COLO829 (cell line): ENCODE results near the gene ATRAID.

ENCODE experiments used
- DNase-seq: peaks from one replicate; pipeline ENCODE4 v3.0.0; 2012; ENCODE audit warnings: low spot score

The ATRAID gene

DNA sequence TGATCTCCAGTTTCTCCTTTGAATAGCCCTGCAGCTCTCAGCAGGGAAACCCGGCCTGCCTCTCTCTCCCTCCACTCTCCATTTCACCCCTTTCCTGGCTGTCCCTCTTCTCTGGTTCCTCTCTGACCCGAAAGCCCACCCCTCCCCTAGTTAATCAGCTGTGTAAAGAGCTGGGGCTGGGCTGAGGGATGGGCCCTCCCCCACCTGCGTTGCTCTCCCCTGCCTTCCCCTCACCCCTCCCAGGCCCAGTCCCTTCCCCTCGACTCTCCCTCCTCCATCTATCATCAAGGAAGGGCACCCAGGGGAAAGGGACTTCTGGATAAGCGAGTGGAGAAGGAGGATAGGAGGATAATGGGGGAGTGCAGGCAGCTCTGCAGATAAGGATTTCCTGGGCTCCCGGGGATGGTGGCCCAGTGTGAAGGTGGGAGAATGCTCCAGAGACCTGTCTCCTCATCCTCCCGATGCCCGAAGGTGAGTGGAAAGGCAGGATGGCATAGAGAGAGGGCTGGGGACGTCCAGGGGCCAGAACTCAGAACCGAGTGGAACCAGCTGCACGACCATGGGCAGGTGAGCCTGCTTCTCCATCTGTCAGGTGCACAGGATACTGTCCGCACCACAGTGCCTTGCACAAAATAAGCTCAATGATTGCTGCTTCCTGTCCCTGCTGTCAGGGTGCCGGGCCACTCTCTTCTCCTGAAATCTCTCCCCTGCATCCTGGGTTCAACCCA, 39.0 kb downstream of the ATRAID start:
- no peak for DNase-seq

DNA sequence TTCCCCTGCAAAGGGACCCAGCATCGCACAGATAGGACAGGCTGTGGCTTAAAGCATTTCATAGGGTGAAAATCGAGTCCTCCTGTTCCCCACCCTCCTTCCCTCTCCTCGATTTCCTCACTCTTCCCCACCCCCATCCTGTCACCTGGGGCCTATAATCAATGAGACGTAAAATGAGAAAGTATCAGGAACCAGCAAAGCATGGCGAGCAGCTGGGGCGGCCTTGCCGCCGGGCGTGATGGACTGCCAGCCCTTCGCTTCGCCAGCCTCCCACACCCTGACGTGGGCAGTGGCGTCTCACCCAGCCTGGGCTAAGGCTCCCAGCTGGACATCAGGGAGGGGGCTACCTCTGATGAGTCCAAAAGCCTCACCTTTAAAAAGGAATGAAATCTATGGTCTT, 39.9 kb downstream of the ATRAID start:
- DNase-seq = no peak

DNA sequence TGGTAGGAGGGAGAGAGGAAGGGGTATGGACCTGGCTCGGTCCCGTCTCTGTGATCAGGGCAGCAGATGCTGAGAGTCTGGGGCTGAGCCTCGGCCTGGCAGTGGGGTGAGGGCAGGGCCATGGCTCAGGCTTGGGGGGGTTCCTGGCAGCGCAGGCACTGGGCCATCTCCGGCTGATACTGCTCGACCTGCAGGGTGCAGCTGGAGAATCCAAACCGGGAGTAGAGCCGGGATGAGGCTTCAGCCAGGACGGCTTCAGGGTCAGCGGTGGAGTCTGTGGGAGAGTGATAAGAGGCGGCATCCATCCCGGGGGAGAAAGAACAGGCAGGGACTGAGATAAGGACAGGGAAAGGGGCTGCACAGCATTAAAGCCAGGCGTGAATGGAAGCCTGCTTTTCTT, 43.3 kb downstream of the ATRAID start:
- DNase-seq = no peak

DNA sequence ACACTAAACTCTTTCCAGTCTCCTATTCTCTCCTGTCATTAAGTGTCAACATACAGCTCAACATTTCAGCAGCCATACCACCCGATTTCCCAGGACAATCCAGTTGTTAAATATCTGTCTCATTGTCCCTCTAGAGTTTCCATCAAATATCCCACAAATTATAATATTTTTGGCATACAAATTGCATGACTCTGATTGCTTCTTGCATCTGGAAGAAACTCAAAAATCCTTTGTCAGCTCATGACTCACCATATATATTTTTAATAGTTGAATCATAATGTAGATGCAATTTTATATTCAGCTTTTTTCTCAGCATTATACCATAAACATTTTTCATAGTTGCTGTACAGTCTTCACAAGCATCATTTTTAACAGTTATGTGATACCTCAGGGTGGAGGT, 43.8 kb downstream of the ATRAID start:
- no peak for DNase-seq

DNA sequence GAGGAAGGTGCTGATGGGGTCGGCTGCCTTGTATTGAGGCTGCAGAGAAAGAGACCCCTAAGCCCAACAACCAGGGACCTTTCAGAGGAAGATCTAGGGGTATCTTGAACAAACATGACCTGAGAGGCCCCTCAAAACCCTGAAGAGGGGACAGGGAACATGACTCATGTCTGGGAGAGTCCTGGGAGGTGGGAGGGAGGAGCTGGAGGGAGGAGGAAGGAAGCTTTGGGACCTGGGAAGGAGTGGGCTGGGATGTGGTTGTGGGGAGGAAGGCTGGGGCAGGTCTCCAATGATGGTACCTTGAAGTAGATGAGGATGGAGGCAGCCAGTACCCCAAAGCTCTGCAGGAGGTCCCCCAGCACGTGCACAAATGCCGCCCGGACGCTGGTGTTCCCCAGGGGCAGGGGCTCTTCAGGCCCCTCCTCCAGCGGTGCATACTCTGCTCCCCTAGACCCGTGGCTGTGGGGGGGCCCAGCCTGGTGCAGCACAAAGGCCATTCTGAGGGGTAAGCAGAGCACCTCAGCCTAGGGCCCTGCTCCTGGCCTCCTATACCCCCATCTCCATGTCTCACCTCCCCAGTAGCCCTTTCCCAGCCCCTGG, 45.1 kb downstream of the ATRAID start:
- DNase-seq = no peak

DNA sequence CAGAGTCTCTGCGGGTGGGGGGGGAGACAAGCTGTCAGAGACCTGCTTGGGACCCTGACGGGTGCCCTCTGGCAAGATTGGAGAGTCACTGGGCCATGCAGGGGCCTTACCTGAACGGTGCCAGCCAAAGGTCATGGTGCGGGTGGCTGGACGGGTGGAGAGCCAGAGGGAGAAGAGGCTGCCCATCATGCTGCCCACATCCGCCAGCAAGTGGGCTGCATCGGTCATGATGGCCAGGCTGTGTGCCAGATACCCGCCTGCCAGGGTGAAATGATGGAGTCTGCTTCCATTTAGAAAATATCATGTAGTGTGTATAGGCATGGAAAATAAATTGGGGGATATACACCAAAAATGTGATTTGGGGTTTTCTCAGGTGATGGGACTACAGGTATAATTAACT, 46.2 kb downstream of the ATRAID start:
- DNase-seq = no peak

DNA sequence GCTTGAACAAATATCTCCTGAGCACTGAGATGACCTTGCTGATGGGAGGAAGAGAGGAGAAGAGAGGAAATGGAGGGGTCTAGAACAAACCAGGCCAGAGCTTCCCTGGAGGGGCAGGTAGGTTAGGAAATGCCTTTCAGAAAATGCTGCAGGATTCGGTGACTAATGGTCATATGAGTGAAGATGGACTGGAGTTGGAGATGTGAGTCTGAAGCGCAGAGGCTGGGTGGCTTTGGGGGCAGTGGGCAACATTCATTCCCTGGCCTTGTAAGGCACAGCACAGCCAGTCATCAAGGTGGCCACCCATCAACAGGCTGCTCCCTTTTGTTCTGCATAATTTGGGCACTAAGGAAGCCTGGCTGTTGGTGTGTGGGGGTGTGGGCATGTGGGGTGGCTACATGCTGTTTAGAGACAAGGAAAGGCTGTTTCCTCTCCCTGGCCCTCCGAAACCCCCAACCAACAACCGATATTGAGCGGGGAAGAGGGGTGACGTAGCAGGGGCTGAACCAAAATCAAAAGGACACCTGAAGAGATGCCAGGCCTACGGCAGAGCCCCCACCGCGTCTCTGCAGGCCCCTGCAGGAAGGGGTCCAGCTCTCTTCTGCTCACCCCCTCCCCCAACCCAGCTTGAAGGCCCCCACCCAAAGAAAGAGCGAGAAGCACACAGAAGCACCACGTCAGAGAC, 49.5 kb downstream of the ATRAID start:
- no peak for DNase-seq

DNA sequence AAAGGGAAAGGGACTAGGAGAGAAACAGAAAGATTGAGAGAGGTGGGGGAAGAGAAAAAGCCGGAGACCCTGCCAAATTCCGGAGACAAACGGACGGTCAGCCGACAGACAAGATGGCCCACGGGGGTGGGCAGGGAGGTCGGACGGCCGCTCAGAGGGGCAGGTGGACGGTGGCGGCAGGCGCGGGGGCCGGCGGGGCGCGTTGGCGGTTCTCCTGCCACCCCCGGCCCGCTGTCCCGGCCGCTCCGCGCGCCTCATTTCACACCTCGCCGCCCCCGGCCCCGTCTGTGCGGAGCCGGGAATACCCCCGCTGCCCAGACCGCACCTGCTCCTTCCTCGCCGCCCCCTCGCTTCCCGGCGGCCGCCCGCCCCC, 50.1 kb downstream of the ATRAID start:
- DNase-seq = no peak

DNA sequence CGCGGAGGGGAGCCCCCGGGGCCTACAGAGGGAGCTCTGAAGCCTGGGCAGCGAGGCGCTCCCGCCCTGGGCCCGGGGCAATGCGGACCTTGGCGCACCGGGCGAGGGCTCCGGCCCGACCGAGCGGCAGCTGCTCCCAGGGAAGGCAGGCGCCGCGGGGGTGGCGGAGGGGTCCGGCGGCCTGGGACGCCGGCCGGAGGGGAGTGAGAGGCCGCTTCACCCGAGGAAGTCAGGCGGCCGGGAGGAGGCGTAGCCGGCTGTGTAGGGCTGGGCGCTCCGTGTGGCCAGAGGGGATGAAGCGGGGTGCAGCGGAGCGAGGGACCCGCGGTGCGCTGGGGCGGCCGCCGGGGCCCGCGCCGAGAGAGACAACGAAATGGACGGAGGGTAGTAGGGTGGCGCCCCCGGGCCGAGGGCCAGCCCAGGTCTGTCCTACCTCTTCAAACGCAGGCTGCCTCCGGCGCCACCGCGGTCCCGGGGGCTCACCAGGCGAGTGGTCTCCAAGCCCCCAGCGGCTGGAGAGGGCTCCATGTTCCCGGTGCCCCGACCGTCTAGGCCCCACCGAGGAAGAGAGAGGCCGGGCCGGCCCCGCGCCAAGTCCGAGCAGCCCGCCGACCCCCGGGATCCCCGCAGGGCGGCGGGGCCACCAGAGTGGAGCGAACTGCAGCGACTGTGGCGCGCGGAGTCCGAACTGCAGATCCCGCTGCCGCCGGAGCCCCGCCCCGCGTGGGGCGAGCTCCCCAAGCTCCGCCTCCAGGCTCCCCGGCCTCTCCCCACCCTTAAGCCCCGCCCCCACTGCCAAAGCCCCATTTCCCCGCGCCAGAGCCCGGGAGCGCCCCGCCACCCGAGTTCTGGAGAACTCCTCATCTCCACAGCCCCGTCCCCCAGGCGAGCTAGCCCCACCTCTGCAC, 50.8 kb downstream of the ATRAID start, which contains the start of gene SLC30A3:
TSS of gene SLC30A3 (minus strand) at position 669 of the 908 bp plus-strand sequence. CDS start at position 528, 141 bp downstream.
- DNase-seq = no peak

DNA sequence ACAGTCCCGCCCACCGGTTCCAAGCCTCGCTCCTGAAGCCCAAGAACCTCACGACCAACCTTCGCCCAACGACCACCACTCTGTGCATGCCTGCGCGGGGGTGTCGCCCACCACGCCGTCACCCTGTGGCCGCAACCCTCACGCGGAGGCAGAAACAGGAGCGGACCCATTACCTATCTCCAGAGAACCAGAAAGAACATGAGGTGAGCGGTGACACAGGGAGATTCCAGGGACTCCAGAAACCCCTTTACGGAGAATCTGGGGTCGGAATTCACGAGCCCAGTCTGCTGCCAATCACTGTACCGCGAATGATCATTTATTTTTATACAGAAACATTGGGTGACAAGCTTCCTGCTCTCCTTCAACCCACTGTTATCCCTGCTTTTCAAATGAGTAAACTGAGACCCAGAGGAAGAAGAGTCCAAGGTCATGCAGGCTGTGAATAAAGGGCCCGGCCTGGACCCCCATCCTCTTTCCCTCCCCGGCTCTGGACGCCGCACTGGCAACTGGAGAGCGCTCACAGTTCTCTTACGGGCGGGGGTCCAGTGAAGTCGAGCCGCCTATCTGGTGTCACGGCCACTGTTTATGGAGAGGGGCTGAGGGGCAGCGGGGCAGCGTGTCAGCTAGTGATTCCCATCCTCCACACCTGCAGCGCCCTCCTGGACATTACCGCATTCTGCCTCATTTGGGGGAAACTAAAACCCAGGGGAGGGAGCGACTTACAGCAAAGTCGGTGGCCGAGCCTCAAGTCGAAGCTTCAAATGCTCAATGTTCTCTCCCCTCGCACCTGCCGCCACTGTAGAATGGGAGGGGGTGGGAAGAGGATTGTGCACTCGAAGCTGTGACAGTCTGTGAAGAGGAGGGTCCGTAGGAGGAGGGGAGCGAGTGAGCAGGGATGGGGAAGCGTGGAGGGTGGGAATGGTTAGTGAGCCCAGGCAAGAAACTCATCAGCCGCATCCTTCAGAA, 51.7 kb downstream of the ATRAID start:
- DNase-seq = no peak

DNA sequence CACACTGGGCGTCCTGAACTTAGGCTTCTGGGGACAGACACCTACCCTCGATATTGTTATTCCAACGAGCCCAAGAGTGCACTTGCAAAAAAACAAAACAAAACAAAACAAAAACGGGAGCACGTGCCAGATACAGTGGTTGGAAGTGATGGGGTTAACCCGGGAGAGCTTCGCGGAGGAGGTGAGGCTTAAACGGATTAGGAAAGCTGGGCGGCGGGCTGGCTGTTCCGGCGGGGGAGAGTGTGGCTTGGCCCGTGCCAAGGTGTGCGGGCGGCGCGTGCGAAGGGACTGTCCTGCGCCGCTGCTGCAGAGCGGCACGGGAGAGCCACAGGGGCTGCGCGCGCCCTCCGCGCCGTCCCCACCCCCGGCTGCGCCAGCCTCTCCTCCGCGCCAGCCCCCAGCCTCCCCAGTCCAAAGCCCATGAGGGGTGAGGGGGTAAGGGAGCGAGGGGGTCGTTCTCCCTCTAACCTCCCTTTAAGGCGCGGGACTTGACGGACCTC, 52.5 kb downstream of the ATRAID start:
- DNase-seq = no peak

DNA sequence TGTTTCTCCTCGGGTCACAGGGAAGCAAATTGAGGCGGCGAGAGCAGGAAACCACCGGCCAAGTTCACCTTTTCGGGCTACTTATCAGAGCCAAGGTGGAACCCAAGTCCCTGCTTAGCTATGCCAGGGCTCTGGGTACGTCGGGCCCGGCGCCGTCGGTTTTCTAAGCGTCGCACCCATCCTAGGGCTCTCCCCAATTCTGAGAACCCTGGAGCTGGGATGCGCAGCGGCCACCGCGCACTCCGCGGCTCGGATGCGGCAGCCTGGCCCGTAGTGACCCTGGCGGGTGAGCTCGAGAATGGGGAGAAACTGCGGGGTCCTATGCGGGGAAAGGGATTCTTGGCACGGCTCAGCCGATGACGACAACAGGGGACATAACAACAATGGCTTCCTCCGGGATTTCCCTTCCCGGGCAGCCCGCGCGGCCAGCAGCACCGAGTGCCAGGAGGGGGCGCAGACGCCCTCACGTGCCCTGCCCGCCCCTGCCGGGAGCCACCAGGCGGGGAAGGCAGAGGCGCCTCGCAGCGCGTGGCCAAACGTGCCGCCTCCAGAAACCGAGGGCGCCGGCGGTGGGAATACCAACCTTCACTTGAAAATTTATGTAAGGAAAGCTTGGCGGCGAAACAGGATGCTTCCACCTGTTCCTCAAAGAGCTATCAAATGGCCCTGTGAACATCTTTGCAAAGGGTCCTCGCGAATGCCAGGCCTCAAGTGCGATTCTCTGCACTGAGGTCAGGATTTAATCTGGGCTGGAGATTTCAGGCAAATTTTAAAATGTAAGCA, 53.1 kb downstream of the ATRAID start:
- no peak for DNase-seq

DNA sequence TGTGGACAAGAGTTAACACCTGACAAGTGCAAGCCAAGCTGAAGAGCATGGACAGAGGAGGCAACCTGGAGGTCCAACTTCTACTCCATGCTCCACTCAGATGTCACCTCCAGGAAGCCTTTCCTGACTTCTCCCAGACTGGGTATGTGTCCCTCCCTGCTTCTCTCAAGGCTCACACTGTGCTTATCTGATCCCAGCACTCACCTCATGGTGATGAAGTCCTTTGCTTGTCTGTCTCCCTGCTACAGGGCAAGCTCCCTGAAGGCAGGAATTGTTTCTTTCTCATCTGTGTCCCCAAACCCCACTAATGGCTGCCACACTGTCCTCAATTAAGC, 53.7 kb downstream of the ATRAID start:
- no peak for DNase-seq
